Myocyte (in vitro differentiated cells): ENCODE data around the gene INPP5D. TPM values are rescaled to one million over a fixed set of nuclear protein-coding genes. Genes with fewer than 3 reads are reported as not detected.
"Not testable (repeated sequence)": the region's sequence is repeated elsewhere in the genome, so short reads cannot be mapped to it uniquely, and the experiment has no call there.

Experiments used
- DNase-seq: peaks from one replicate; pipeline ENCODE4 v3.0.0-alpha.2; 2012; ENCODE audit warnings: low read depth
- total RNA-seq: library from RNA; depleted of rRNA; stranded (reverse); fragments of >200 nt; gene quantifications from 2 replicates; pipeline ENCODE4 v1.2.3, GENCODE V29; 2014

Gene INPP5D
- total RNA-seq, 1 donor from 2014 or later, result 1.1 TPM

DNA sequence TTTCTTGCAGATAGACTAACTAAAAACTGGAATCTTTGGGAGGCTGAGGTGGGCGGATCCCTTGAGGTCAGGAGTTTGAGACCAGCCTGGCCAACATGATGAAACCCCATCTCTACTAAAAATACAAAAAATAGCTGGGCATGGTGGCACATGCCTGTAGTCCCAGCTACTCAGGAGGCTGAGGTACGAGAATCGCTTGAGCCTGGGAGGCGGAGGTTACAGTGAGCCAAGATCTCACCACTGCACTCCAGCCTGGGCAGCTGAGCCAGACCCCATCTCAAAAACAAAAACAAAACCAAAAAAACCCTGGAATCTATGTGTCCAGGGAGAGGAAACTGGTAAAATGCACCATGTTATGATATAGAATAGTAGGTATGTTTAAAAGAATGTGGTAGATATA lies 7.6 kb upstream of the INPP5D start:
- DNase-seq, result not testable (repeated sequence)

GRCh38 chr2:233053928-233054784 lies 6.0 kb upstream of the INPP5D start:
- no peak for DNase-seq

DNA sequence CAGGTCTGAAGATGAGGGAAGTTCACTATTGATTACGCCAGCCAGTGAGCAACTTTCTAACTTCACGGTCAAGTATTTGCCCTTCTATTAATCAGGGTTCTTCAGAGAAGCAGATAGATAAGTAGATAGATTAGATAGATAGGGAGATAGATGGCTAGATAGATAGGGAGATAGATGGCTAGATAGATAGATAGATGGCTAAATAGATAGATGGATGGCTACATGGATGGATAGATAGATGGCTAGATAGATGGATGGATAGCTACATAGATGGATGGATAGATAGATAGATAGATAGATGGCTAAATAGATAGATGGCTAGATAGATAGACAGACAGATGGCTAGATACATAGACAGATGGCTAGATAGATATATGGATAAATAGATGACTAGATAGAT lies 4.8 kb upstream of the INPP5D start:
- DNase-seq, result no peak

- no peak for DNase-seq
Observed at GRCh38 chr2:233056961-233057605, 3.1 kb upstream of the INPP5D start.

- DNase-seq, result no peak
Observed at GRCh38 chr2:233058717-233059546, 1.2 kb upstream of the INPP5D start.

DNA sequence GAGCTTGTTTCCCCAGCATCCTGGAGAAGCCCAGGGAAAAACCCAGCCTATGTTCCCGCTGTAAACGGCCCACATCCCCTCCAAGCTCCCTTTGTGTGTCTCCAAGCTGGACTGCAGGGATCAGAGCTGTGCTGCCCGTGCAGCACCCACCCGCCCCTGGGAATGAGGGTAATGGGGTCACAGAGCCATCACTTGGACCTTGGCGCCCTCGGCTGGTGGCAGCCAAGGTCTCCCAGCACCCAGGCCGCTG lies 670 bp upstream of the INPP5D start:
- no peak for DNase-seq

GRCh38 chr2:233060501-233060979 lies 398 bp downstream of the INPP5D start:
- DNase-seq, result no peak

GRCh38 chr2:233060980-233061590 lies 943 bp downstream of the INPP5D start:
- DNase-seq, result no peak

GRCh38 chr2:233061591-233062450 lies 1.7 kb downstream of the INPP5D start:
- peak; percentile 80 for DNase-seq

DNA sequence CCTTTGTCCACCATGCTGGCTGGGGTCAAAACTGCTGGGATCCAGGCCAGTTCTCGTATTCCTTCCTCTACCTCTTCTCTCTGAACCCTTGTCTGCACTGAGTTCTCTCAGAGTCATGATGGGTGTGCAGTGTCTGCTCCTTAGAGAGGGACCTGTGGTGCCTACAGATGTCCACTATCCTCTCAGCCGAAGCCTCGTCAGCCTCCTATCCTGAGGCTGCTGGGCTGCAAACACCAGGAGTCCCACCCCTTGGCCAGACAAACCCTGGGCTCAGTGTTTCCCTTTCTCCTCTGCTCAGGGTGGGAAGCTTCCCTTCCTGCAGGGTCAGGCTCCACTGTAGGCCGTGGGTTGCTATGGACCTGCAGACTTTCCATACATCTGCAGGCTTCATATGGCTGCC lies 2.3 kb downstream of the INPP5D start:
- DNase-seq, result no peak

DNA sequence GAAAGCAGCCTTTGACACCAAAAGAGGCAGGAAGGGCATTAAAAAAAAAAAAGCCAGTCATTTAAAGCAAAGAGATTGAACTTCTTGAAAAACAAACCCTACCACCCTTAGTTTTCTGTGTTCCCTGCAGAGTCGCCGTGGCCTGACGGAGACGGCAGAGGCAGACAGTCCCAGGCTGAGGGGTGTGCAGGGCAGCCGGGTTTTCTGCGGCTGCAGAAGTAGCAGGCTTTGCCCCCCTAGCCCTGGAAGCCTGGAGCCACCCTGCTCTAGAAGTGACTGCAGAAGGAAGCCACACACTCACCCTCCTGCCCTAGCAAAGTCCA lies 2.8 kb downstream of the INPP5D start:
- no peak for DNase-seq

- no peak for DNase-seq
Observed at GRCh38 chr2:233063269-233063975, 3.3 kb downstream of the INPP5D start.

DNA sequence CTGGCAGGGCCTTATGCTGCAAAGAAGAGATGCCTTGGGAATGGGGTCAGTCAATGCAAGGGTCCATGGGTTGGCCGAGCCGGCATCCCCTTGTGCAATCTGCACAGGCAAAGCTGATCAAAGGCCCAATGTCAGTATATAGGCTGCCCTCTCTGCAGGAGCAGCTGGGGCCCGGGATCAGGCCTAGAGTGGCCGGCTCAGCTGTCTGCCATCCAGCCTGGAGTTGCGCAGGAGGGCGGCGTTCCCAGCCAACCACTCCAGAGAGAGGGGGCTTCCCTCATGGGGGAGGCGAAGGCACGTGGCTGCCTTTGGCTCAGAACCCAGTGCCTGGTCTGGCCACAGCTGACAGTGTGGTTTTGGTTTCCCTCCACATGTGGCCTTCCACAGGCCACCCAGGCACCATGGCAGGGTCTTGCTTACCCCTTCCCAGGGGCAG lies 3.9 kb downstream of the INPP5D start:
- DNase-seq, result no peak

GRCh38 chr2:233064530-233065199 lies 4.5 kb downstream of the INPP5D start:
- DNase-seq, result no peak

GRCh38 chr2:233065200-233065589 lies 5.1 kb downstream of the INPP5D start:
- DNase-seq, result not testable (repeated sequence)

GRCh38 chr2:233065954-233066470 lies 5.9 kb downstream of the INPP5D start:
- no peak for DNase-seq

- DNase-seq, result no peak
Observed at GRCh38 chr2:233068762-233069418, 8.7 kb downstream of the INPP5D start.

DNA sequence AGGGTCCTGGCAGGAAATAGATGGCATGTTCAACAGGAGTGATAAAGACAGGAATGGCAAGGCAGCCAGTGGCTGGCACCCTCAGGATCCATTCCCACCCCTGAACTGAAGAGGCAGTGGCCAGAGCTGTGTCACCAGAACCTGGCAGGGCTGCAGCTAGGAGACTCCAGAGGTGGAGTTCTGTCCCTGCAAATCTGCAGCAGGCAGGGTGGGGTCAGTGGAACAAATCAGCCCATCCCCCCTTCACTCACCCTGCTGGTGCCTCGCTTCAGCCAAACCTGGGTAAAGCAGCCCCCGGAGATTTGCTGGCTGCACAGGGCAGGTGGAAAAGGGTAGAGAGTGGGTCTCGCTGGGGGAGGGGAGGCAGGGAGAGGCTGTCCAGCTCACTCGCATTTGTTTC lies 12.7 kb downstream of the INPP5D start:
- no peak for DNase-seq

GRCh38 chr2:233074106-233074505 lies 14.0 kb downstream of the INPP5D start:
- no peak for DNase-seq
